Activated T-helper 1 cell treated with anti-CD3 and anti-CD28 coated beads, Interleukin-12 subunit alpha, Interleukin-12 subunit beta, Interleukin-2, Interleukin-4 antibody, amounts not matched to agents 30 ng/mL and 10 ng/mL and 1 ng/mL, durations not matched to agents 14 hours and 24 hours and 36 hours (primary cell): ENCODE results near the gene BIRC7. TPM values are rescaled to one million over a fixed set of nuclear protein-coding genes. Genes with fewer than 3 reads are reported as not detected.
"Not testable (repeated sequence)": the region's sequence is repeated elsewhere in the genome, so short reads cannot be mapped to it uniquely, and the experiment has no call there.

Source experiments
- DNase-seq: peaks from one replicate; pipeline ENCODE4 v3.0.0; 2021; ENCODE audit warnings: low spot score
- H3K27ac Mint-ChIP-seq: one replicate; pipeline ENCODE4 v1.8.0; 2021; ENCODE audit warnings: mild to moderate bottlenecking, mixed read lengths
- H3K27me3 Mint-ChIP-seq: one replicate; pipeline ENCODE4 v1.8.0; 2022; ENCODE audit warnings: mild to moderate bottlenecking, moderate library complexity, mixed read lengths; ENCODE audit not compliant: insufficient read depth
- H3K36me3 Mint-ChIP-seq: one replicate; pipeline ENCODE4 v1.8.0; 2021; ENCODE audit warnings: low read depth, mixed read lengths
- H3K4me1 Mint-ChIP-seq: one replicate; pipeline ENCODE4 v1.8.0; 2021; ENCODE audit warnings: low read depth, mixed read lengths
- H3K4me3 Mint-ChIP-seq: one replicate; pipeline ENCODE4 v1.8.0; 2021; ENCODE audit warnings: mild to moderate bottlenecking, moderate library complexity, mixed read lengths
- H3K9me3 Mint-ChIP-seq: one replicate; pipeline ENCODE4 v1.8.0; 2021; ENCODE audit warnings: mixed read lengths
- intact Hi-C: fragments of 100-400 bp; cut with micrococcal nuclease; formaldehyde crosslinking; loops from one replicate; pipeline ENCODE4 v1.15.1; 2024
- total RNA-seq: library from RNA; stranded (reverse); gene quantifications from 2 replicates; pipeline ENCODE4 v1.2.3, GENCODE V29; 2022

Gene BIRC7
- total RNA-seq, 1 donor from 2014 or later = not detected

DNA sequence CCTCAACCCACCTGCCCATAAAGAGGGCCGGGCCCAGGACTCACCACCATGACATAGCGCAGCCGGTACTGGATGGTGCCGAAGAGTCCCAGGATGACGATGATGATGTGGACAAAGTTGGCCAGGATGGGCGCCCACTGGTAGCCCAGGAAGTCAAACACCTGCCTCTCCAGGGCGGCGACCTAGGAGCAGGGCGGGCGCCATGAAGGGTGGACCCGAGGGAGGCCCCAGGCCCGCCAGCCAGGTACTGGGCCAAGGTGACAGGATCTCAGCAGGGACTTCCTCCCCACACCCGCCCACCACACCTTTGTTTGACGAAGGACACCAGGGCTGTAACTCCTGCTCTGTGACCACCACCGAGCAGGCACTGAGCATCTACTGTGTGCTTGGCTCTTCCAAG lies 14.2 kb downstream of the BIRC7 start:
- DNase-seq = no peak
- no peak overlapping the region for H3K4me3 Mint-ChIP-seq
- no peaks in the 10 kb centered on the region for H3K9me3 Mint-ChIP-seq
- H3K27me3 Mint-ChIP-seq = peaks cover 18% of the 10 kb centered on the region
- no peaks in the 10 kb centered on the region for H3K4me1 Mint-ChIP-seq
- no peak overlapping the region for H3K27ac Mint-ChIP-seq
- intact Hi-C loops = no loop called here
- H3K36me3 Mint-ChIP-seq = no peaks in the 10 kb centered on the region

DNA sequence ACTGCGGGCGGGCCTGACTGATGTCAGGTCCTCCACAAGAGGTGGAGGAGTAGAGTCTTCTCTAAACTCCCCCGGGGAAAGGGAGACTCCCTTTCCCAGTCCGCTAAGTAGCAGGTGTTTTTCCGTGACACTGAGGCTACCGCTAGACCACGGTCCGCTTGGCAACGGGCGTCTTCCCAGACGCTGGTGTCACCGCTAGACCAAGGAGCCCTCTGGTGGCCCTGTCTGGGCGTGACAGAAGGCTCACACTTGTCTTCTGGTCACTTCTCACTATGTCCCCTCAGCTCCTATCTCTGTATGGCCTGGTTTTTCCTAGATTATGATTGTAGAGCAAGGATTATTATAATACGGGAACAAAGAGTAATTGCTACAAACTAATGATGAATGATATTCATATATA lies 15.6 kb downstream of the BIRC7 start:
- H3K9me3 Mint-ChIP-seq, intact Hi-C loops, H3K4me1 Mint-ChIP-seq, DNase-seq, H3K36me3 Mint-ChIP-seq, H3K4me3 Mint-ChIP-seq, H3K27ac Mint-ChIP-seq: not testable (repeated sequence)
- H3K27me3 Mint-ChIP-seq = peaks cover 28% of the 10 kb centered on the region

DNA sequence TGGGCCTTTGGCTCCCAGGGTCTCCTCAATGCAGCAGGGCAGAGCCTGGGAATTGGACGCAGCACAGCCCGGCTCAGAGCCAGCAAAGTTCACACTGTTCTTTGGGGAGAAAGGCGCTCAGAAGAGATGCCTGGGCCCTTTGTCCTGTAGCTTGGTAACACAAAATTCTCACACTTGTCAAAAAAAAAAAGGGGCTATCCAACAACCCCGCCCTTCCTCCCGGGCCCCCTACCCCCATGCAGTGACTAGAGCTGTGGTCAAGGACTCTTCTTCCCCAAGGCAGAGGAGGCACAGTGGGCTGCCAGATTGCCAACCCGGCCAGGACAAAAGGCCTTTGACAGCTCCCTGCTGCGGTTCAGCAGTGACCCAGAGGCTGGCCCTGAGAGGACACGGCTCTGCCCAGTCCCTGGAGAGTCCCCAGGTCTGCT lies 16.6 kb downstream of the BIRC7 start:
- Mint-ChIP-seq H3K27ac (no peak overlapping the region), H3K4me1 (no peaks in the 10 kb centered on the region), H3K36me3 (no peaks in the 10 kb centered on the region), H3K27me3 (peaks cover 30% of the 10 kb centered on the region), H3K9me3 (no peaks in the 10 kb centered on the region), H3K4me3 (no peak overlapping the region)
- intact Hi-C loops = no loop called here
- no peak for DNase-seq

DNA sequence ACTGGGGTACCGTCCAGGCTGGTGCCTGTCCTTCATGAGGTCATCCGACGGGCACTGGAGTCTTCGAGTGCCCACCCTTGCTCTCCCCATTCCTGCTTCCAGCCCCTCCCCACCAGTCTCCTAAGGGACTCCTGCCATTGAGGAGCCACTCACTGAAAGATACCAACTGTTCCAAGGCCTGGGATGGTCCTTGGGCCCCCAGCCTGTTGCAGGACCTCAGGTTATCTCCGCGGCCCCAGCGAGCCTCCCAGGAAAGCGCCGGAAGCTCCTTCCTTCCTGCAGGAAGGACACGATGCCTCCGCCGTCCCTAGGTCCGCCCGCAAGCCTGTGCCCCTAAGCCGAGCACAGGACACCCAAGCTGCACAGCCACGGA lies 17.3 kb downstream of the BIRC7 start:
- H3K27ac Mint-ChIP-seq = no peak overlapping the region
- no peak overlapping the region for H3K4me3 Mint-ChIP-seq
- intact Hi-C loops = no loop called here
- no peaks in the 10 kb centered on the region for H3K4me1 Mint-ChIP-seq
- no peaks in the 10 kb centered on the region for H3K9me3 Mint-ChIP-seq
- no peaks in the 10 kb centered on the region for H3K36me3 Mint-ChIP-seq
- no peak for DNase-seq
- H3K27me3 Mint-ChIP-seq = peaks cover 30% of the 10 kb centered on the region

DNA sequence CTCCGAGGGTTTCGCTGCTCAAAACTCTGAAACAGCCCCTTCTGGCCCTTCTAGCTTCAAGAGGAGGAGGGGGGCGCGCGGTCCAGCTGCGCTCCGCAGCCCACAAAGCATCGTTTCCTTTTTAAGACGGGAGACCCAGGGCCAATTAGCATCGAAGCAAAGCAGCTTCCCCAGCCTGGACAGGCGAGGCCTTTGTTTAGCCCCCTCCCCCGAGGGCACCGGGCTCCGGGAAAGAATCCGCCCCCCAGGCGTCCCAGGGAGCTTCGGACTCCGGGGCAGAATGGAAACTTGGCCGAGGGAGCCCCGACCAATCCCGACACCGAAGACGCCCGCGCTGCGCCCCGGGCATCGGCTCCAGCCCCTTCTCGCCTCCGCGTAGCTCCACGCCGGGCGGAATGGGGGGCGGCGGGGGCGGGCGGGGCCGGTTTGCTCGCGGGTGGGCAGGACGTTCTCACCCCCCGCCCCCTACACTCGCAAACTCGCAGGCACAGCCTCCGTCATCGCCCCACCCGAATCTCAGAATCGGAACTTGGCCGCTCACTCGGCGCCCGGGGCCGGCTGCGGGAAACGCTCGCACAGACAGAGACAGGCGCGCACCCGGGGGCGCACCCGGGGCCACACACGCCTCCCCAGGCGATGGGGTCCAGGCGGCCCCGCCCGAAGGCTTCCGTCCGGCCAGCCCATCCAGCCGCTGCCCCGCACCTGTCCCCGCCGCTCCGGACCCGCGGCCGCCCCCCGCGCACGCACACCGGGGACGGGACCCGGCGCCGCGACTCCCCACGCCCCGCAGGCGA lies 17.9 kb downstream of the BIRC7 start:
- H3K27ac Mint-ChIP-seq = no peak overlapping the region
- H3K4me1 Mint-ChIP-seq = no peaks in the 10 kb centered on the region
- H3K9me3 Mint-ChIP-seq = no peaks in the 10 kb centered on the region
- no peaks in the 10 kb centered on the region for H3K36me3 Mint-ChIP-seq
- no peak for DNase-seq
- intact Hi-C loops = no loop called here
- H3K4me3 Mint-ChIP-seq = no peak overlapping the region
- H3K27me3 Mint-ChIP-seq = peaks cover 33% of the 10 kb centered on the region

DNA sequence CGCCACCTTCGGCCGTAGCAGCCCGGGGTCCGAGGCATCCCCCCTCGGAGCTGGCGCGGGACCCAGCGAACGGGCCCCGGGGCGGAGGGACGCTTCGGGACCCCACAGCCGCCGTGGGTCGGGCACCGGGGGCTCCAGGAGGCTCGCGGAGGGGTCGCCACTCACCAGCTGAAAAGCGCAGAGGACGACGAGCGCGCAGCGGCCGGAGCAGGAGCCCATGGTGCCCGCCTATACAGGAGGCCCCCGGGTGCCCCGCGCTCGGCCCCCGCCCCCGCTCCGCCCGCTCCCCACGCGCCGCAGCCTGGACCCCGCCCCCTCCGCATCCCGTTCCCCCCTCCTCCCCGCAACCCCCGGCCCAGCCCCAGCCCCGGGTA lies 18.5 kb downstream of the BIRC7 start, which contains the start of gene NKAIN4:
NKAIN4 (minus strand) TSS at position 232 of the 374 bp plus-strand sequence; CDS start at position 219, 13 bp downstream.
- intact Hi-C loops = no loop called here
- H3K4me1 Mint-ChIP-seq = no peaks in the 10 kb centered on the region
- H3K36me3 Mint-ChIP-seq = no peaks in the 10 kb centered on the region
- peaks cover 33% of the 10 kb centered on the region for H3K27me3 Mint-ChIP-seq
- no peak within 1 kb of the TSS for H3K27ac Mint-ChIP-seq
- H3K9me3 Mint-ChIP-seq = no peaks in the 10 kb centered on the region
- H3K4me3 Mint-ChIP-seq = no peak within 1 kb of the TSS
- no peak for DNase-seq

DNA sequence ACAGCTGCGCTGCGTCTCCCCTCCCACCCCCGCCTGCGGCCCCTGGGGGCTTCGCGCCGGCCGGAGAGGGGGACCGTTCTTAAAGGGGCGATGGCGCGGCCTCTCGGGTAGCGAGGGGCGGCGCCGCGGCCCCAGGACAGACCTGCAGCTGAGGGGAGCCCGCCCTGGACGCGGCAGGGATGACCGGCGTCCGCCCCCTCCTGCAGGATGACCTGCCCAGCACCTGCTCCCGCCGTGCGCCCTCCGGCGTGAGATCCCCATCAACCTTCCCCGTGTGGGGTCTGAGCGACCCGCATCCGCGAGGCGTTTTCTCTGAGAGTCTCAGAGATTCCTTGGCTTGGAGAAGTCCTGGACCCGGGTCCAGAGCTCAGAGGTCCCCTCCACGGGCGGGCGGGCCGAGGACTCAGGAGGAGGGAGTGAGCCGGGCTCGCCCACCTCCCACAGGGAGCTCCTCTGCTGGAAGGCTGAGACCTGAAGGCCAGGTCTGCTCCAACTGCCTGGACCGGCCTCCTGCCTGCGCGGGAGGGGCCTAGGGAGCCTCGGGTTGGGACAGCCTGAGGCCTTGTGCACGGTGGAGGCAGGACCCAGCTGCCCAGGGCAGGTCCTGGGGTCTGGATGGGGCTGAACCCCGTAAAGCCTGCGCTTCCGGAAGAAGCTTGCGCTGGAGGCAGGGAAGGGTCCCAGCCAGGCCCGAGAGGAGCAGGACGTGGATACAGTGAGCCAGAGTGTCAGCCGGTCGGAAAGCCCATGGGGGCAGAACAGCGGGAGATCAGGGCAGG lies 19.1 kb downstream of the BIRC7 start:
- no peaks in the 10 kb centered on the region for H3K36me3 Mint-ChIP-seq
- H3K27me3 Mint-ChIP-seq = peaks cover 35% of the 10 kb centered on the region

DNA sequence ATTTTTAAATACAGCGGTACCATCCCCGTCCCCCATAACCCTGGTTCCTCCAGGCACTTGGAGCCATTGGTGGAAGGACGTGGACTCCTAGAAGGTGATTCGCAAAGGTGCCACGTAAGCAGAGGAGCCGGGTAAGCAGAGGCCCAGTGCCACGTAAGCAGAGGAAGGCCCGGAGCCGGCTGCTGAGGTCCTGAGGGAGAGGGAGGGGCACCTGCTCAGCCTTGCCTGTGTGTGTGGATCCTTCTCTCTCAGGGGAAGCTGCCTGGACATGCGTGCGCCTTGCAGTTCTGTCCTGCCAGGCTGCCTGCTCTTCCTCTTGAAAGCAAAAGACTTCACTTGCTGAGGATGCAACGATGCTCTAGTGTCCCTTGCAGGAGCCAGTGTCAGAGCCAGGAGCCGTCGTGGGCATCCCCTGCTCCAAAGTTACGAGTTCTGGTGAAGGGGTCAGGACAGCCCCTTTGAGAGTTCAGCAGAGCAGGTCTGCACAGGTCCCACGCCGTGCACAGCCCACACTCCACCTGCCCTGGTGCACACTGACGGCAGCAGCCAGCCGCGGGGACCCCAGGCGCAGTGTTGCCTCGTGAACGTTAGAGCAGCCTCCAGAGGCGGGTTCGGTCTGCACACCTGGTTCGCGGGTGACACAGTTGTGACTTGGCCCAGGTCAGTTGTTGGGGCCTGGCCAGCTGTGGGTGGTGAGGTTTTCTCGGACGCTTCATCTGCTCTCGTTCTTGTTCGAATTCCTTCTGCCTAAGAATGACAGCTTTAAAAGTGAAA lies 20.4 kb downstream of the BIRC7 start:
- Mint-ChIP-seq H3K27me3 (peaks cover 33% of the 10 kb centered on the region), H3K36me3 (no peaks in the 10 kb centered on the region), H3K4me3 (no peak overlapping the region), H3K27ac (no peak overlapping the region), H3K4me1 (no peaks in the 10 kb centered on the region), H3K9me3 (no peaks in the 10 kb centered on the region)
- no peak for DNase-seq
- intact Hi-C loops = no loop called here

More for the DNA sequence above, 19.1 kb downstream of the BIRC7 start:
- DNase-seq = no peak
- Mint-ChIP-seq H3K4me3 (no peak overlapping the region), H3K27ac (no peak overlapping the region), H3K4me1 (no peaks in the 10 kb centered on the region), H3K9me3 (no peaks in the 10 kb centered on the region)
- intact Hi-C loops = no loop called here

DNA sequence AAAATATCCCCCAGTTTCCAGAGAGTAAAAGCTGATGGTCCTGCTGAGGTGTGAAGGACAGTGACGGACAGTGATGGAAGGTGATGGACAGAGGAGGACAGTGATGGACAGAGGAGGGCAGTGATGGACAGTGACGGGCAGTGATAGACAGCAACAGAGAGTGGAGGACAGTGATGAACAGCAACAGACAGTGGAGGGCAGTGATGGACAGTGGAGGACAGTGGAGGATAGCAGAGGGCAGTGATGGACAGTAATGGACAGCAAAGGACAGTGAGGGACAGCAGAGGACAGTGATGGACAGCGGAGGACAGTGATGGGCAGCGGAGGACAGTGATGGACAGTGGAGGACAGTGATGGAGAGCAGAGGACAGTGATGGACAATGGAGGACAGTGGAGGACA lies 21.2 kb downstream of the BIRC7 start:
- Mint-ChIP-seq H3K27ac (no peak overlapping the region), H3K27me3 (peaks cover 34% of the 10 kb centered on the region), H3K36me3 (no peaks in the 10 kb centered on the region), H3K9me3 (no peaks in the 10 kb centered on the region), H3K4me3 (no peak overlapping the region), H3K4me1 (no peaks in the 10 kb centered on the region)
- DNase-seq = no peak
- intact Hi-C loops = no loop called here

DNA sequence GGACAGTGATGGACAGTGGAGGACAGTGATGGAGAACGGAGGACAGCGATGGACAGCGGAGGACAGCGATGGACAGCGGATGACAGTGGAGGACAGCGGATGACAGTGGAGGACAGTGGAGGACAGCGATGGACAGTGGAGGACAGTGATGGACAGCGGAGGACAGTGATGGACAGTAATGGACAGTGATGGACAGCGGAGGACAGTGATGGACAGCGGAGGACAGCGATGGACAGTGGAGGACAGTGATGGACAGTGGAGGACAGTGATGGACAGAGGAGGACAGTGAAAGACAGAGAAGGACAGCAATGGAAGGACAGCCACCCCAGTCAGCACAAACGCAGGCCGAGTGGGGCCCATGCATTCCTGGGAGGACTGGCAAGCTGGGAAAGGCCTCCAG lies 21.9 kb downstream of the BIRC7 start:
- intact Hi-C loops = no loop called here
- Mint-ChIP-seq H3K9me3 (no peaks in the 10 kb centered on the region), H3K4me1 (no peaks in the 10 kb centered on the region), H3K4me3 (no peak overlapping the region), H3K27ac (no peak overlapping the region), H3K36me3 (no peaks in the 10 kb centered on the region), H3K27me3 (peaks cover 33% of the 10 kb centered on the region)
- DNase-seq = no peak

DNA sequence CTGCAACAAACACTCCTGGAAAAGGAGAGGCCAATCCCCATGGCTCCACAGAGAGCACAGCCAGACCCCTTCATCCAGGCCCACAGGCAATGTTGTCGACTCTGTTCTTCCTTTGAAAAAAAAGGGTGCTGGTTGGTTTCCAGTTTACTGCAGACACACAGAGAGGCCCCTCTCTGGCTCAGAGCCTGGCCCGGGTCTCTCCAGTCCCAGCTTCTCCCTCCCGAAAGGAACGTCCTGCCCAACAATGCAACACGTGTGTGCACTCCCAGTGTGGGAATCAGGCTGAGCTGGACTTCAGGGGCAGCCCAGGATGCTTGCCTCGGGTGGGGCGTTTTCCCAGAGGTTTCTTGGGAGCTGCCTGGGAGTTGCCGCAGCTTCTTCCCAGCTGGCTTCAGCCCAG lies 23.1 kb downstream of the BIRC7 start:
- no peak overlapping the region for H3K4me3 Mint-ChIP-seq
- H3K9me3 Mint-ChIP-seq = no peaks in the 10 kb centered on the region
- intact Hi-C loops = no loop called here
- H3K36me3 Mint-ChIP-seq = no peaks in the 10 kb centered on the region
- H3K4me1 Mint-ChIP-seq = no peaks in the 10 kb centered on the region
- peaks cover 26% of the 10 kb centered on the region for H3K27me3 Mint-ChIP-seq
- no peak overlapping the region for H3K27ac Mint-ChIP-seq
- no peak for DNase-seq

DNA sequence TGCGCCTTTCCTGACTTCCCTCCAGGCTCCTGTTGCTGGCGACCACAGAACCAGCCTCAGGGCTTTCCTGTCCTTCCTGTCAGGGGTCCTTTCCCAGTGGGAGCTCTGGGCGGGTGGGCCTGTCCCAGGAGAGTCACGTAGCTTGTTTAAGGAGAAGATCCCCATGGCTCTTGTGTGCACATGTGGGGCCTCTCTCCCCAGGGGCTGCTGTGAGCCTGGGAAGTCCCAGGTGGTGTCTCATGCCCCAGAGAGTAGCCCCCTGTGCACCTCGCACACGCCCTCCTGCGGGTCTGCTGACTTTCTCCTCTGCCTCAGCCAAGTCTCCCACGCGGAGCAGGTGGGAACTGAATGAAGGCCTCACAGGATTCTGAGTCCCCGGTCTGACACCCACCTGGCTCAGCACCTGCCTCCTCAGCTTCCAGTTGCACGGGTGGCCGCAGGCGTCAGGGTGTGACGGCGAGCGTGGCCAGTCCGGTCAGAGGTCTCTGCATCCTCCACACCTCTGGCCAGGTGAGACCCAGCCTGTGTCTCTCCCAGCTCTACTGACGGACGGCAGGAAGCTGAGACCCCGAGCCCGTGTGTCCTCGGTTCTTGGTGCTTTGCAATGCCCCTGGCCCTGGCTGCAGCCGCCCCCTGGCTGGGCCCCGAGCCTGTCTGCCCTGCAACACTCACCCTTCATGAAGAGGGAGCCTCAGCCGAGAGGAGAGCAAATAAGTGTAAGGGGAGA lies 24.2 kb downstream of the BIRC7 start:
- Mint-ChIP-seq H3K27me3 (peaks cover 23% of the 10 kb centered on the region), H3K9me3 (no peaks in the 10 kb centered on the region), H3K36me3 (no peaks in the 10 kb centered on the region), H3K4me1 (no peaks in the 10 kb centered on the region), H3K27ac (no peak overlapping the region), H3K4me3 (no peak overlapping the region)
- no peak for DNase-seq
- intact Hi-C loops = no loop called here
